HG03565 (cell line): Measurements from ENCODE around the gene AOC2.

Experiments used
- ATAC-seq: cut with Tn5 transposase; IDR thresholded peaks from one replicate; pipeline ENCODE4 v1.9.1; 2021; ENCODE audit warnings: mild to moderate bottlenecking, moderate library complexity; ENCODE audit not compliant: unreplicated experiment

AOC2 gene, protein sequence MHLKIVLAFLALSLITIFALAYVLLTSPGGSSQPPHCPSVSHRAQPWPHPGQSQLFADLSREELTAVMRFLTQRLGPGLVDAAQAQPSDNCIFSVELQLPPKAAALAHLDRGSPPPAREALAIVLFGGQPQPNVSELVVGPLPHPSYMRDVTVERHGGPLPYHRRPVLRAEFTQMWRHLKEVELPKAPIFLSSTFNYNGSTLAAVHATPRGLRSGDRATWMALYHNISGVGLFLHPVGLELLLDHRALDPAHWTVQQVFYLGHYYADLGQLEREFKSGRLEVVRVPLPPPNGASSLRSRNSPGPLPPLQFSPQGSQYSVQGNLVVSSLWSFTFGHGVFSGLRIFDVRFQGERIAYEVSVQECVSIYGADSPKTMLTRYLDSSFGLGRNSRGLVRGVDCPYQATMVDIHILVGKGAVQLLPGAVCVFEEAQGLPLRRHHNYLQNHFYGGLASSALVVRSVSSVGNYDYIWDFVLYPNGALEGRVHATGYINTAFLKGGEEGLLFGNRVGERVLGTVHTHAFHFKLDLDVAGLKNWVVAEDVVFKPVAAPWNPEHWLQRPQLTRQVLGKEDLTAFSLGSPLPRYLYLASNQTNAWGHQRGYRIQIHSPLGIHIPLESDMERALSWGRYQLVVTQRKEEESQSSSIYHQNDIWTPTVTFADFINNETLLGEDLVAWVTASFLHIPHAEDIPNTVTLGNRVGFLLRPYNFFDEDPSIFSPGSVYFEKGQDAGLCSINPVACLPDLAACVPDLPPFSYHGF

DNA sequence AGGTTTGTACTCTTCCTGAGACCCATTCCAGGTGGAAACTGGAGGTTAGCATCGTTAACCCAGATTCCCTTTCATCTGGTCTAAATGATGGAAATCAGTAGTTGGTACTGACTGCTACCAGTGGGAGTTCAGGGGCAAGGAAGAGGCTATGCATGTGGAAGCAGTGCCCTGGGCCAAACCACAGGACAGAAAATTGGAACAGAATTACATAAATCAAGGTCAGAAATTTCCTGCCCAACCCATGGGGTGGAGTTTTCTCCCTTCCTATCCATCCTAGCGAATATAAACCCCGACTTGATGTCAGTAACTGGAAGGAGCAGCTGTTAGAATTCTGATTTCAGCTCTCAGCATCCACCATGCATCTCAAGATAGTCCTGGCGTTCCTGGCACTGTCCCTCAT is at the start of gene AOC2:
Gene AOC2, plus strand, starts transcription at position 310 of the 400 bp plus-strand sequence. Its CDS starts 47 bp downstream, at position 357.
- no peak for ATAC-seq

DNA sequence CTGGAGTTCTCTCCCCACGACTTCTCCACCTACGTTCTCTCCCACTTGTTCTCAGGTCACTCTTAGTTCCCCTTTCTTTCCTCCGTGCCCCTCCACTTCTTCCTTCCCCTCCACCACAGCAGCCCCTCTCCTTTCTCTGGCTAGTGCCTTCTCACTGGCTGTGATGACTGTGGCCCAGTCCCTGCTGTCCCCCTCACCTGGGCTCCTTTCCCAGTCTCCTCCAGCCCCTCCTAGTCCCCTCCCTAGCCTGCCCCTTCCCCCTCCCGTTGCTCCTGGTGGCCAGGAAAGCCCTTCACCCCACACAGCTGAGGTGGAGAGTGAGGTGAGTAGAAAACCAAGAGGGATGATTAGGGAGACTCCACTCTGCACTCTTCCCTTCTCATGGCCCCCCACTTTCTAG is 49.3 kb upstream of the AOC2 start:
- ATAC-seq, result no peak

DNA sequence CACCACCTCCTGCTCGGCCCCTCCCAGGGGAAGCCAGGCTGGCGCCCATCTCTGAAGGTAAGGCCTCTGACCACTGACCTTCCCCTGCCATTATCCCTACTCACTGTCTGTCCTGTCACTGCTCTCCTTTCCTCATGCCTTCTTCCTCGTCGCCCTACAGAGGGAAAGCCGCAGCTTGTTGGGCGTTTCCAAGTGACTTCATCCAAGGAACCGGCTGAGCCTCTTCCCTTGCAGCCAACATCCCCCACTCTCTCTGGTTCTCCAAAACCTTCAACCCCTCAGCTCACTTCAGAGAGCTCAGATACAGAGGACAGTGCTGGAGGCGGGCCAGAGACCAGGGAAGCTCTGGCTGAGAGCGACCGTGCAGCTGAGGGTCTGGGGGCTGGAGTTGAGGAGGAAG is 48.9 kb upstream of the AOC2 start:
- no peak for ATAC-seq

DNA sequence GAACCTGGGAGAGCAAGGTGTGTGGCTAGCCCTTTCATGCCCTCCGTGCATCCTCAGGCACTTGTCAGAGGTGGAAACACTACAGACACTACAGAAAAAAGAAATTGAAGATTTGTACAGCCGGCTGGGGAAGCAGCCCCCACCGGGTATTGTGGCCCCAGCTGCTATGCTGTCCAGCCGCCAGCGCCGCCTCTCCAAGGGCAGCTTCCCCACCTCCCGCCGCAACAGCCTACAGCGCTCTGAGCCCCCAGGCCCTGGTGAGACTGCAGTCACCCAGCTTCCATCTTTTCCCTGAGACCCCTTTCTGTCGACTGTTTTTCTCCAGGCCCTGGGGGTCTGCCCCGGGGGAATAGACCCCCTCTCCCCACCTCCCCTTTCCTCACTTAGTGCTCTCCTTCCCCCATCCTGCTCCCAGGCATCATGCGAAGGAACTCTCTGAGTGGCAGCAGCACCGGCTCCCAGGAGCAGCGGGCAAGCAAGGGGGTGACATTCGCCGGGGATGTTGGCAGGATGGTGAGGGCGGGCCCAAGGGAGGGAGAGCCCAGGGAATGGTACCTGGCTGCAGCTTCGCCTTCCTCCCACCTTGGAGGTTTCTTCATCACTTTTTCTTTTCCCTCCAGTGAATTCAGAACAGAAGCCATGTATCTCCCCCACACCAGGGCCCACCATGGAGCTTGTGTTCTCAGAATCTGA is 48.2 kb upstream of the AOC2 start:
- no peak for ATAC-seq

DNA sequence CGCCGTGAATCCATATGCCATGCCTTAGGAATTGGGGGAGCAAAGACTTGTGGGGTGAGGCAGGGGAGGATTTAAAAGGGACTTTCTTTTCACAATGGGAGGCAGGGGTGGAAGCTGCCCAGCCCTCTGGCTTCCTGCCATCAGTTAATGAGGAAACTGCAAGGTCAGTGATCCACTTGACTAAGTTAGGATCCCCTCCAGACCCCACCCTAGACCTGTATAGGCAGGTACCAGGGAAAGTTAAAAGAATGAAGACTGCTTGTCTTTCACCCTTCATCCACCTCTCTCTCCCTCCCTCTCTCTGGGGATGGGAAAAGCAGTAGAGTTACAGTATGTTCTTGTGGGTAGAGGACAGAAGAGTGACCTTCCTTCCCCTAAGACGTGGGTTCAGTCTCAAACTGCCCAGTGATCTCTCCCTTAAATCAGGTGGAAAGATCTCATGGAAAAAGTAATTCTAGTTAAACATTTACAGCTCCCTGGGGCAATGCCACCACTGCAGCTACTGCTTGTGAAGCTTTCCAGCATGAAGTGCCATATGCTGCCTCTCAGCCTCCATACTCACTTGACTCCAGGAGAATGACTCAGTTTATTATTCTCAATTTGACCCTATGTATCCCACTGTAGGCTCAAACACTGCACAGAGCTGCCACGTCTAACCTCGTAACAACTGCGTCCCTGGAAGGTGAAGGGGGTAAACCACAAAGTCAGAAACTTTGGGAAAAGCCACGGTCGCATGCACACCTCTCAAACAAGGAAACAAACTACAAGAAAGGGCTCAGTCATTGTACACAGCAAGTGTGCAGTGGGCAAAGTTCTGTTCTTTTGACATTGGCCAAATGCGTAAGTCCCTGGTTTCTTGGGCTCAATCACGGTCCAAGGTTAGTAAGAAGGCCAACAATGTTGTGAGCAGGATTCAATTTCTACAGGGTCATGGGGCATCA is 47.0 kb upstream of the AOC2 start:
- ATAC-seq, result no peak

DNA sequence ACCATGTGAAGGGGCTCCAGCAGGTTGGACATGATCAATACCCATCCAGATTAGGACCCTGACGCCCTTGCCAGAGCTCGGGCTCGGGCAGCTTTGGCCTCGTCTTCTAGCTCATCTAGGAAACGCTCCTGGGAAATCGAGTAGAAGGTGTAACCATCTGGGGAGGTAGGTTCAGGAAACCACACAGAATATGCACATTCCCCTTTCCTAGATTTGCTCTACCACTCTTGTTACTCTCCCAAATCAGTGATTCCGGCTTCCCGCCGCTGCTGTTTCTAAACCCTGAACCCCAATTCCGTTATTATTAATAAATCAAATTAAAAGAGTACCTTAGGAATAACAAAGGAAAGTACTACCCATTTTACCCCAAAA is 46.4 kb upstream of the AOC2 start:
- ATAC-seq, result no peak

DNA sequence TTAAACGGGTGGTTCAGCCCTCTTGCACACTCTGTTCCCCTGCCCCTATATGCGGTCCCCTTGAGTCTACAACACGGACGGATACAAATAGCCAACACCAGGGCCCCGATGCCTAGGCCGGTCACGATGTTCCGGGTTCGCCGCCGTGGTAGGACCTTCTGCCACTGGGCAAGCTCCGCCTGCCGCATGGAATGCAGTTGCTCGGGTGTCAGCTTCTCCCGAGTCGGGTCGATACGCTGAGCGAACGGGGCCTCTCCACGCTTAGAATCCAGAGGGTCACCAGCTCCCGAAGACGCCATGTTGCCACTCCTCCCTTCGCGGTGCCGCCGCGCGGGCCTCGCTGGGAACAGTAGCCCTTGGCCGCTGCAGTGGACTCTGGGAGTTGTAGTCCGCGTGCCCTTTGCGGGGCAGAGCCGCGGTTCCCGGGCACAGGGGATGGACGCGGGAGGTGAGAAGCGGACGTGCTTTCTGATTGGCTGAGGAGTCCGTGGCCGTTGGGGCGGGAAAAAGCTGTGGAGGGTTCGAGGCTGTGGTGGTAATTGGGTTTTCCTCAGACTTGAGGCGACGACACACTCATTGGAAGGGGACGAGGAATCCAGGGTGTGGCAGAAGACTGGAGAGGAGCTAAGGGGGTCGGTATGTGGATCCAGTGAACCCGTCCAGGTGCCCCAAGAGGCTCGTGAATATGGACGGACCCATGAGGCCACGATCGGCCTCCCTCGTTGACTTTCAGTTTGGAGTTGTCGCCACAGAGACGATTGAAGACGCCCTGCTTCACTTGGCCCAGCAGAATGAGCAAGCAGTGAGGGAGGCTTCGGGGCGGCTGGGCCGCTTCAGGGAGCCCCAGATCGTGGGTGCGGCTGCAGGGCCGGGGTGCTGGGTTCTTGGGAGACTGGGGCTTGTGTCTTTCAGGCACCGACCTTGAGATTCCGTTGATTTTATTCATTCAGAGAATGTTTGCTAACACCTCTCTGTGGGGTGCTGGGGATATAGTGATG is 45.7 kb upstream of the AOC2 start, which contains the start of the genes CNTD1 and COA3:
Gene CNTD1, plus strand, starts transcription at position 479 of the 998 bp plus-strand sequence. Its CDS starts 207 bp downstream, at position 686.
Gene COA3, minus strand, starts transcription at position 322 of the 998 bp plus-strand sequence. Its CDS starts 23 bp downstream, at position 299.
- ATAC-seq, result no peak

DNA sequence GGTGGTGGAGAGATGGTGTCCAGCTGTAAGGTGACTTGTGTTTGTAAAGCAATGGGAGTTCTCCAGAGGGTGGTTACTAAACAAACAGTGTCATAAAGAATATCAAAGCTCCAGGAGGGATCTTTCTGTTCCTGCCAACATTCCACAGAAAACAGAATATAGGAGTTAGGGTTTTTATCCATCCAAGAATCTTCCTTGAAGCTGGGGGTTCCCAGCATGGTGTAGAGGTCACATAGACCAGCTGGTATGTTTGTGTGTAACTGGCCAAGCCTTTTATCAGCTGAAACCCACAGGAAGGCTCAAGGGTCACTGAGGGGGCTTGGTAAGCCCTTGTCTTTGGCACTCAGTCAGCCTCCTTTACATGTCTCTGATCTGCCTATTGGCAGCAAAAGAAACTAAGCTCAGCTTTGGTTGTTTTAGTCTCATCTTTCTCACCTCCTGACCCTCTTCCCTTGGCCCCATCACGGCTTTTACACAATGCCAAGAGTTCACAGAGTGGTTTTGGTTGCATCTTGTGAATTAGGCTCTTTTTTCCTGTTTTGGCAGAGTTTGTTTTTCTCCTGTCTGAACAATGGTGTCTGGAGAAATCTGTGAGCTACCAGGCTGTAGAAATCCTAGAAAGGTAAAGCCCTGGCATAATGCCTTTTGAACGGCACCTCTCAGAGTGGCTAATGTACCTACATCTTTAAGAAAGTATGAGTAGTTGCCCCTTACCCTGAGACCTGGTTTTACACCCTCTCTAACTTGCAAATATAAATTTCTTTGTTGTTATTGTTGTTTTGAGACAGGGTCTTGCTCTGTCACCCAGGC is 41.1 kb upstream of the AOC2 start:
- ATAC-seq, result no peak

DNA sequence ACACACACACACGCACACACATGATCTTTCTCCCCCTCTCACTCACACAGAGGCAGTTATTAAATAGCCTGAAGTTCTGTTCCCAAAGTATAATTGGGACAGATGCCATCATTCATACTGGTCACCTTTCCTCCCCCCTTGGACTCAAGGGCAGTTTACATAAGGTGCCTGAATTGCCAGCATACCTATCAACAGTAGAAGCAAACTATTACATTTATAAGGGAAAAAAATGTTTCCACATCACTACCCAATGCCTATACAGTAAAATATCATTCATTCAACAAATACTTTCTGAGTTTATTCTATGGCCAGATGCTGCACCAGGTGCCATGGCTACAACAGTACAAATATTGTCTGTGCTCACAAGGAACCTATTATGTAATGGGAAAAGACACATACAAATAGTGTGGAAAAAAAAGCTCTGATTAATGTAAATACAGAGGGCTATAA is 39.4 kb upstream of the AOC2 start:
- ATAC-seq, result no peak

DNA sequence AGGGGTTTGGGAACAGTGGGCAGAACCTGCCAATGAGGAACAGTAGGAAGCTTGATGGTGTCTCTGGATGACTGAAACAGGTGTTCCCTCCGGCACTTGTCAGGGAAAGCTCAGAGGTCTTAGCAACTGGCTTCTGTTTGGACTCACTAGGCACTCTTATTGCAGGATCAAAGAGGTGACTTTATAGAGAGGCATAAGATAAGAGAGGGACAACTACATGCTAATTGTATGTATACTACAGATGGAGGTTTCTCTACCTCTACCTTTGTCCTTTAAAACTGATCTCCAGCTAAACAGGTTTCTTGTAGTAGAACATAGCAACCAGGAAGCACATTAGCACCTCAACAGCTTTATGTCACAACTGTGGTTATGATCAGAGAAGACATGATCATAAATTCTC is 38.1 kb upstream of the AOC2 start:
- no peak for ATAC-seq

DNA sequence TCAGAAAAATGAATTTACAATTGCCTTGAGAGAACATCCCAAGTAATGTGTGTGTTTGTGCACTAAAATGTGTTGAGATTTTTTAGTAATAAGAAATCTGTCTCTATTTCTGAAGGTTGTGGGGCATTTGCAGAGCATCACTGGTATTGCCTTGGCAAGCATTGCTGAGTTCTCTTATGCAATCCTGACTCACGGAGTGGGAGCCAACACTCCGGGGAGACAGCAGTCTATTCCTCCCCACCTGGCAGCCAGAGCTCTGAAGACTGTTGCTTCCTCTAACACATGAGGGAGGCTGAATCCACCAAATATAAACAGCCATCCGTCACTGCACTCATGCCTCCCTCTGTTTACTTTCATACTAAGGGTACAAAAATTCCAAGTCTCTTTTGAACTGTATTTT is 35.1 kb upstream of the AOC2 start:
- no peak for ATAC-seq

DNA sequence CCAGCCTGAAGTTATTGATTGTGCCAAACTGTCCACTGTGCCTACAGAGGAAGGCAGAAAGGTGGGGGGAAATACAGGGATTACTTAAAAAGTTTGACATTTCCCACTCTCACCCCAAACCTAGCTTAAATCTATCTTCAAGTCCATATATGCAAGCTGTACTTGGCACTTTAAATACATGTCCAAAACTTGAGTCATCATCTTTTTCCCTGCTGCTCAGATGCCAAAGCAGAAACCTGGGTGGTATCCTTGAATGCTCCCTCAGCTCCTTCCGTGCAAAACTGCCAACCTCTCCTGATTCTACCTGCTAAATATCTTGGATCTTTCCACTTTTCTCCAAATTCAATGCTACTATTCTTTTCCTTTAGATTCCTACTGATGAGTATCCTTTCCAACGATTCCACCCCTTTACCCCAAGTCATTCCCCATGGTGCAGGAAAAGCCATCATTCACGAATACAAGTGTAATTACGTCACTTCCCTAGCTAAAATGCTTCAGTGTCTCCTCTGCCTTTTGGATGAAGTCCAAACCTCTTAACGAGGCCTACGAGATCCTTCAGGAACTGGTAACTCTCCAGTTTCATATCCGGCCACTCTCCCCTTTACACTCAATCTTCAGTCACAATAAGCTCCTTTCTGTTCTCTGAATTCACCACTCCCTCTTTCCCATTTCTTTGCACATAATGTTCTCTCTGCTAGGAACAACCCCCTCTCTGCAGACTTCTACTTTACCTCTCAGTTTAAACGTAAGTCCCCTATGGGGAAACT is 29.6 kb upstream of the AOC2 start:
- ATAC-seq, result no peak

DNA sequence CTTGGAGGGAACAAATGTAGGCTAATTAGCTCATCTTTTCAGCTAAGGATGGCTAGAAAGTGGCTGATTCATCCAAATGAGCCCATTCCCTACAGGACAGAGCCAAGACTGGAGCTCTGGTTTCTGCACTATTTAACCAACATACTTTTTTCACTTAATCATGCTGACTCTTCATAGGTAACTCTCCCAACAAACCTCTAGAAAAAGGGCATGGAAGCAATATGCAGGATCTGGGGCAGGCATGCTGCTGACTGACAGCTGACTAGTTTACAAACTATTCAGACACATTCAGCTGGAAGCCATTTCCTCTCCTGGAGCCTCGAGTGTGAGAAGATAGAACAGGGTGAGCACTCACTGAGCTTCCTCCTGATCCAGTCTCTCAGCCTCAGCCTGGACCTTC is 26.5 kb upstream of the AOC2 start:
- ATAC-seq, result no peak

DNA sequence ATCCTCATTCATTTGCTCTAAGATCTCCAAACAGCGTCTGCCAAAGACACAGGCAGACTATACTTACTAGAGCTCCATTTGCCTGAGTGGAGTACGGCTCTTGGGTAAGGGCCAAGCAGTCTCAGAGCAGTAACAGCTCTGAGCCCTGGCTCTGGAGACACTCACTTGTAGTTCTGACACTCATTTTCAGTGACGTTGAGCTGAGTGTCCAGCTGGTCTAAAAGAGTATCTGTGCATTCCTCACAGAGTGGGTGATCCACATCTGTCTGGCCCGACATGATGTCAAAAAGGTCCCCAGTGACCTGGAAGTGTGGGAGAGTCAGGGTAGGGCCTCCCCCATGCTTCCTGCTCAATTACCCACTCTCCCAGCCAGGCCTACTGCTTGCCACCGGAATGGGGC is 26.0 kb upstream of the AOC2 start:
- ATAC-seq, result no peak

DNA sequence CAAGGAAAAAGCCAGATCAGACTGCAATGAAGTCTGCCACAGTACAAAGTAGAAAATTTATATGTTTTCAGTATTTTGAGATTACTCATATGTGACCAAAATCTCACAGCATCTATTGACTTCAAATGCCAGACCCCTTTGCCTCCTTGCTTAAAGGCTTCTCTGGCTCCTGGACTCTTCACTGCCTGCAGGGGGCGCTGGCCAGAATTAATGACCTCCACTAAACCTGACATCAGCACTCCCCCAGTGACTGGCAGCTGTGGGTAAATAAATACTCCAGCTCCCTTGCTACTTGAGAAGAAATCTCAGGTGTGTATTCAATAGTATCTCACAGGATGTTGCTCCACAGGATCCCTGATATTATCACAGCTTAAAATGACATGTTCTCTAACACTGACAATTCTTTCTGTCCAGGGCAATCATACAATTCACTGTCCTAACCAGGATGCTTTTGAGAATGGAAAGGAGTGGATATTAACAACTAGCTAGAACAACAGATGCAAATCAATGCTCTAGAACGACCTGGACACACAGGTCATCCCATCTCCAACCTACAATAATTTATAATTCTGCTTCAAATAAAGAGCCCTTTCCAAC is 24.3 kb upstream of the AOC2 start:
- ATAC-seq, result no peak

DNA sequence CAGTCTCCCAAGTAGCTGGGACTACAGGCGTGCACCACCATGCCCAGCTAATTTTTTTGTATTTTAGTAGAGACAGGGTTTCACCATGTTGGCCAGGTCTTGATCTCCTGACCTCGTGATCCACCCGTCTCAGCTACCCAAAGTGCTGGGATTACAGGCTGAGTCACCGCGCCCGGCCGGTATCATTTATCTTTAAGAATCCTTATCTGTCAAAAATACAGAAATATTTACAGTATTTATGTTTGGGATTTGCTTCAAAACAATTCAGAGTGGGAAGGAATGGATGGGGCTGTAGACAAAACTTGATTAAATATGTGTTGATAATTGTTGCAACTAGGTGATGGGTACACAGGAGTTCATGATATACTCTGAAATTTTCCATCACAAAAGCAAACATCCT is 23.2 kb upstream of the AOC2 start:
- ATAC-seq, result no peak

DNA sequence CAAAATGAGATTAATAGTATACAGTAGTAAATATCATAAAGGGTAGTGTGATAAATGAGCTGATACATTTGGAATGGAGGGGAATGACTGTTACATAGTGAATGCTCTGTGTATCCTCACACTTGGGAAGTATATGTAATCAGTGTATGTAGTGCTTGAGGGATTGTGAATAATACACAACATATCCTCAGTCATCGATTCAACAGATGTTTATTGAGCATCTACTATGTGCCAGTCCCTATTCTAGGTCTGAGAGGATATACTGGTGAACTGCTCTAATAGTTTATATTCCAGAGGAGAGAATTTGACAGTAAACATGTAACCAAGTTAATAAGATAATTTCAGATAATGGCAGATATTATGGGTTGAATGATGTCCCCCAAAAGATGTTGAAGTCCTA is 16.9 kb upstream of the AOC2 start:
- ATAC-seq, result no peak
